HEK293T (cell line): ENCODE measurements around the gene MCF2L.

Experiments
- CTCF ChIA-PET: fragments of 350-600 bp; formaldehyde crosslinking; extraction: SDS; loops from one replicate; lab custom pipeline; 2021; ENCODE audit warnings: antibody characterized with exemption, inconsistent platforms; lab: Yijun Ruan, JAX
- POLR2A ChIA-PET: fragments of 350-600 bp; formaldehyde crosslinking; extraction: SDS; loops from one replicate; lab custom pipeline; 2020; ENCODE audit warnings: antibody characterized with exemption, inconsistent platforms; lab: Yijun Ruan, JAX
- DNase-seq: peaks from one replicate; pipeline ENCODE4 v3.0.0; 2012; ENCODE audit warnings: mixed read lengths; ENCODE audit errors: extremely low spot score
- ARNT ChIP-seq: fragments of 450-650 bp; IDR thresholded peaks from 2 replicates; pipeline ENCODE4 v1.6.1; 2017; ENCODE audit warnings: mild to moderate bottlenecking
- BHLHE40 ChIP-seq: fragments of 450-650 bp; IDR thresholded peaks from 2 replicates; pipeline ENCODE4 v1.6.1; 2016; ENCODE audit warnings: mild to moderate bottlenecking, moderate library complexity, borderline replicate concordance
- CTBP1 ChIP-seq: fragments of 450-650 bp; IDR thresholded peaks from 2 replicates; pipeline ENCODE4 v1.6.1; 2016; ENCODE audit warnings: borderline replicate concordance
- ELF4 ChIP-seq: fragments of 450-650 bp; IDR thresholded peaks from 2 replicates; pipeline ENCODE4 v1.6.1; 2017; ENCODE audit warnings: antibody characterized with exemption
- FOXA1 ChIP-seq: fragments of 450-650 bp; IDR thresholded peaks from 2 replicates; pipeline ENCODE4 v1.6.1; 2016; ENCODE audit warnings: mild to moderate bottlenecking
- FOXK2 ChIP-seq: fragments of 450-650 bp; IDR thresholded peaks from 2 replicates; pipeline ENCODE4 v1.6.1; 2016; ENCODE audit warnings: mild to moderate bottlenecking
- FOXM1 ChIP-seq: fragments of 450-650 bp; IDR thresholded peaks from 2 replicates; pipeline ENCODE4 v1.6.1; 2017; ENCODE audit warnings: mild to moderate bottlenecking, borderline replicate concordance
- HDGF ChIP-seq: fragments of 450-650 bp; IDR thresholded peaks from 2 replicates; pipeline ENCODE4 v1.6.1; 2017; ENCODE audit warnings: antibody characterized with exemption, borderline replicate concordance
- L3MBTL2 ChIP-seq: fragments of 450-650 bp; conservative IDR thresholded peaks from 2 replicates; pipeline ENCODE4 v1.6.1; 2016; ENCODE audit warnings: mild to moderate bottlenecking
- LEF1 ChIP-seq: fragments of 450-650 bp; IDR thresholded peaks from 2 replicates; pipeline ENCODE4 v1.6.1; 2017; ENCODE audit warnings: mild to moderate bottlenecking, borderline replicate concordance
- NFRKB ChIP-seq: fragments of 450-650 bp; IDR thresholded peaks from 2 replicates; pipeline ENCODE4 v1.6.1; 2016; ENCODE audit warnings: mild to moderate bottlenecking, moderate library complexity
- SP1 ChIP-seq: fragments of 450-650 bp; IDR thresholded peaks from 2 replicates; pipeline ENCODE4 v1.6.1; 2017
- SUZ12 ChIP-seq: fragments of 450-650 bp; IDR thresholded peaks from 2 replicates; pipeline ENCODE4 v1.6.1; 2016; ENCODE audit warnings: mild to moderate bottlenecking
- TARDBP ChIP-seq: fragments of 450-650 bp; IDR thresholded peaks from 2 replicates; pipeline ENCODE4 v1.6.1; 2016
- ZNF384 ChIP-seq: fragments of 450-650 bp; IDR thresholded peaks from 2 replicates; pipeline ENCODE4 v1.6.1; 2016
- TF ChIP-seq, protein P1 (sequence below): fragments of 450-650 bp; IDR thresholded peaks from 2 replicates; pipeline ENCODE4 v1.6.1; 2016

The MCF2L gene

DNA sequence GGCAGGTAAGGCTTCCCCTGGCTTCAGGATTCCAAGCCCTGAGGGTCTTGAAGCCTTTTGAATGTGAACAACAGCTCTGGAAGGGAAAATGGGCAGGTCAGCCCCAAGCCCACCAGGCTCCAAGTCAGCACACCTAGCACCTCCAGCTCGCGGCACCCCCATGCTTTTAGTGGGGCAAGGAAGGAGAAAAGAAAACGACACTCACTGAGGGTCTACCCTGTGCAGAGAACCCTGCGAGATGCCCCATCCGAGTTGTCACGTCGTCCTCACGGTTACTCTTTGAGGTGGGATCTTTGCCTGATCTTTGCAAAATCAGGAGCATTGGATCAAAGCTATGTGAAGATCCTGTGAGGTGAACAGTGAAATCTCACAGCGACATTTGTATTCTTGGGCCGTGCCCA lies 147.9 kb downstream of the MCF2L start:
- no peak for DNase-seq
- CTCF ChIA-PET = no interaction called here
- TF ChIP-seq ARNT (no peak), NFRKB (no peak), CTBP1 (no peak), ZNF384 (no peak), FOXM1 (no peak), SP1 (no peak)
- POLR2A ChIA-PET = no interaction called here

DNA sequence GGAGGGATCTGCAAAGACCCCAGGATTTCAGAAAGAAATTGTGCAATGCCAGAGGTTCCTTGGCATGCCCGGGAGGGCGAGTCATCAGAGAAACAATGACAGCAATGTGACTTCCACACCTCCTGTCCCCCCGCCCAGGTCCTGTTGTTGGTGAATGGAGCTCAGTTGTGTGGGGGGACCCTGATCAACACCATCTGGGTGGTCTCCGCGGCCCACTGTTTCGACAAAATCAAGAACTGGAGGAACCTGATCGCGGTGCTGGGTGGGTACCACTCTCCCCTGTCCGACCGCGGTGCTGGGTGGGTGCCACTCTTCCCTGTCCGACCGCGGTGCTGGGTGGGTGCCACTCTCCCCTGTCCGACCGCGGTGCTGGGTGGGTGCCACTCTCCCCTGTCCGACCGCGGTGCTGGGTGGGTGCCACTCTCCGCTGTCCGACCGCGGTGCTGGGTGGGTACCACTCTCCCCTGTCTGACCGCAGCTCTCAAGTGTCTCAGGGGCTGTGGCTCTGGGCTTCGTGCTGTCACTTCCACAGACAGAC lies 148.4 kb downstream of the MCF2L start:
- TF ChIP-seq FOXA1 = no peak
- TF ChIP-seq ARNT = no peak
- no peak for TF ChIP-seq FOXM1
- TF ChIP-seq BHLHE40 = no peak
- TF ChIP-seq CTBP1 = no peak
- no peak for TF ChIP-seq TARDBP
- TF ChIP-seq, protein P1, sequence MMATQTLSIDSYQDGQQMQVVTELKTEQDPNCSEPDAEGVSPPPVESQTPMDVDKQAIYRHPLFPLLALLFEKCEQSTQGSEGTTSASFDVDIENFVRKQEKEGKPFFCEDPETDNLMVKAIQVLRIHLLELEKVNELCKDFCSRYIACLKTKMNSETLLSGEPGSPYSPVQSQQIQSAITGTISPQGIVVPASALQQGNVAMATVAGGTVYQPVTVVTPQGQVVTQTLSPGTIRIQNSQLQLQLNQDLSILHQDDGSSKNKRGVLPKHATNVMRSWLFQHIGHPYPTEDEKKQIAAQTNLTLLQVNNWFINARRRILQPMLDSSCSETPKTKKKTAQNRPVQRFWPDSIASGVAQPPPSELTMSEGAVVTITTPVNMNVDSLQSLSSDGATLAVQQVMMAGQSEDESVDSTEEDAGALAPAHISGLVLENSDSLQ = no peak
- TF ChIP-seq ZNF384 = no peak
- no peak for DNase-seq
- ChIA-PET POLR2A (no interaction called here), CTCF (no interaction called here)

DNA sequence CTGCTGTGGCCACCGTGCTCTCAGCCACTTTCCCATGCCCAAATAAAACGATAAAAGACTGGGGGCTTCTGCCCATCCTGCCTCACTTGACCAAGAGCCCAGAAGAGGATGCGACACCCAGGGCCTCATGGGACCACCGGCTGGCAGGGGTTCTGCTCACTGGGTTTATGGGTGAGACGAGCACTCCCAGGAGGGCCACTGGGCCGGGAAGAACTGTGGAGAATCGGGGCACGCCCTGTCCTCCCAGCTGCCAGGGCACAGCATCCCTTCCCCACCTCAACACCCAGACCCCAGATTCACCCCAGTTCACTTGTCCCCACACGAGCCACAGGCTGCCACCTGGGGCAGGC lies 148.9 kb downstream of the MCF2L start:
- no peak for DNase-seq
- POLR2A ChIA-PET = no interaction called here
- no peak for TF ChIP-seq SP1
- TF ChIP-seq LEF1 = no peak
- TF ChIP-seq, protein P1 = no peak
- no peak for TF ChIP-seq ARNT
- TF ChIP-seq ELF4 = no peak
- TF ChIP-seq HDGF = no peak
- no peak for TF ChIP-seq FOXK2
- no peak for TF ChIP-seq FOXM1
- no peak for TF ChIP-seq FOXA1
- TF ChIP-seq TARDBP = no peak
- no peak for TF ChIP-seq SUZ12
- TF ChIP-seq L3MBTL2 = no peak
- TF ChIP-seq CTBP1 = no peak
- TF ChIP-seq NFRKB = no peak
- TF ChIP-seq ZNF384 = no peak
- TF ChIP-seq BHLHE40 = no peak
- CTCF ChIA-PET = no interaction called here

DNA sequence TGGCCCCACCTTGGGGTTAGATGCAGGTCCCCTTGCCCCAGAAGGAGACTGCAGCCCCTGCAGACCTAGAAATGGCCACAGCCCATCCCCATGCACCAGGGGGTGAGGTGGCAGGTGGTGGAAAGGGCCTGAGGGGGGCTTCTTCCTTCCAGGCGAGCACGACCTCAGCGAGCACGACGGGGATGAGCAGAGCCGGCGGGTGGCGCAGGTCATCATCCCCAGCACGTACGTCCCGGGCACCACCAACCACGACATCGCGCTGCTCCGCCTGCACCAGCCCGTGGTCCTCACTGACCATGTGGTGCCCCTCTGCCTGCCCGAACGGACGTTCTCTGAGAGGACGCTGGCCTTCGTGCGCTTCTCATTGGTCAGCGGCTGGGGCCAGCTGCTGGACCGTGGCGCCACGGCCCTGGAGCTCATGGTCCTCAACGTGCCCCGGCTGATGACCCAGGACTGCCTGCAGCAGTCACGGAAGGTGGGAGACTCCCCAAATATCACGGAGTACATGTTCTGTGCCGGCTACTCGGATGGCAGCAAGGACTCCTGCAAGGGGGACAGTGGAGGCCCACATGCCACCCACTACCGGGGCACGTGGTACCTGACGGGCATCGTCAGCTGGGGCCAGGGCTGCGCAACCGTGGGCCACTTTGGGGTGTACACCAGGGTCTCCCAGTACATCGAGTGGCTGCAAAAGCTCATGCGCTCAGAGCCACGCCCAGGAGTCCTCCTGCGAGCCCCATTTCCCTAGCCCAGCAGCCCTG lies 149.4 kb downstream of the MCF2L start:
- no peak for DNase-seq
- ChIA-PET CTCF (no interaction called here), POLR2A (no interaction called here)
- TF ChIP-seq L3MBTL2 = no peak
- TF ChIP-seq SUZ12 = no peak
- TF ChIP-seq ZNF384 = no peak
- TF ChIP-seq ARNT = no peak
- TF ChIP-seq TARDBP = no peak
- TF ChIP-seq, protein P1 = no peak
- TF ChIP-seq FOXM1 = no peak
- TF ChIP-seq LEF1 = no peak
- no peak for TF ChIP-seq FOXA1
- no peak for TF ChIP-seq FOXK2
- no peak for TF ChIP-seq SP1

DNA sequence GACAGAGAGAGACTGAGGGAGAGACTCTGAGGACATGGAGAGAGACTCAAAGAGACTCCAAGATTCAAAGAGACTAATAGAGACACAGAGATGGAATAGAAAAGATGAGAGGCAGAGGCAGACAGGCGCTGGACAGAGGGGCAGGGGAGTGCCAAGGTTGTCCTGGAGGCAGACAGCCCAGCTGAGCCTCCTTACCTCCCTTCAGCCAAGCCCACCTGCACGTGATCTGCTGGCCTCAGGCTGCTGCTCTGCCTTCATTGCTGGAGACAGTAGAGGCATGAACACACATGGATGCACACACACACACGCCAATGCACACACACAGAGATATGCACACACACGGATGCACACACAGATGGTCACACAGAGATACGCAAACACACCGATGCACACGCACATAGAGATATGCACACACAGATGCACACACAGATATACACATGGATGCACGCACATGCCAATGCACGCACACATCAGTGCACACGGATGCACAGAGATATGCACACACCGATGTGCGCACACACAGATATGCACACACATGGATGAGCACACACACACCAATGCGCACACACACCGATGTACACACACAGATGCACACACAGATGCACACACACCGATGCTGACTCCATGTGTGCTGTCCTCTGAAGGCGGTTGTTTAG lies 150.3 kb downstream of the MCF2L start:
- ChIA-PET CTCF (no interaction called here), POLR2A (no interaction called here)
- no peak for DNase-seq
- TF ChIP-seq BHLHE40 (no peak), ELF4 (no peak), HDGF (no peak), LEF1 (no peak), ARNT (no peak), ZNF384 (no peak), FOXK2 (no peak), NFRKB (no peak), SP1 (no peak), FOXA1 (no peak), CTBP1 (no peak), L3MBTL2 (no peak), TARDBP (no peak)
- TF ChIP-seq, protein P1 = no peak
